Measurements from ENCODE around the gene ASL.

DNA sequence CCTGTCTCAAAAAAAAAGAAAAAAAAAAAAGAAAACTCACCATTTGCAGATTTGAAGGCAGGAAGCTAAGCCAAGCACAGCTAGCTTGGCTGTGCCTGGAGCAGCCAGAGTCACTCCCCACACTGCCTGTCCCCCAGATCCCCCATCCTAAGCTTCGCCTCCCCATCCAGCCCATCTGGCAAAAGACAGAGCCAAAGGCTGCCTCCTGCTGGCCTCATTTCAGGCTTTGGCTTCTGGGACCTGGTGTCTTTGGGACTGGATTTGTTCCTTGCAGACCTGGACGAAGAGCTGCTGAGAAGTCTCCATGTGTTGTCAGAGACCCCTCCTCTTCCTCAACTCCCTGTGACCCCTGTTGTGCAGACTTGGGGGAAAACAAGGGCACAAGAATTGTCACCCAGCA, 8.1 kb downstream of the ASL start:
- TF ChIP-seq EZH2phosphoT487 (IDR thresholded peaks at IDR 0.05; ENCODE audit: insufficient read depth, low read depth) (no peak), EZH2 (IDR thresholded peaks at IDR 0.05; ENCODE audit: insufficient read depth, poor library complexity, severe bottlenecking) (no peak)

Data from GM23248 (cell line).